ENCODE results near the gene CYP1A2. TPM values are rescaled to one million over a fixed set of nuclear protein-coding genes. Genes with fewer than 3 reads are reported as not detected.
A peak's percentile ranks its signal among the peaks of the same experiment; 100 is the strongest.
"Not testable (repeated sequence)": the region's sequence is repeated elsewhere in the genome, so short reads cannot be mapped to it uniquely, and the experiment has no call there.

The CYP1A2 gene
- total RNA-seq, 1 experiment from 2014 or later = not detected

DNA sequence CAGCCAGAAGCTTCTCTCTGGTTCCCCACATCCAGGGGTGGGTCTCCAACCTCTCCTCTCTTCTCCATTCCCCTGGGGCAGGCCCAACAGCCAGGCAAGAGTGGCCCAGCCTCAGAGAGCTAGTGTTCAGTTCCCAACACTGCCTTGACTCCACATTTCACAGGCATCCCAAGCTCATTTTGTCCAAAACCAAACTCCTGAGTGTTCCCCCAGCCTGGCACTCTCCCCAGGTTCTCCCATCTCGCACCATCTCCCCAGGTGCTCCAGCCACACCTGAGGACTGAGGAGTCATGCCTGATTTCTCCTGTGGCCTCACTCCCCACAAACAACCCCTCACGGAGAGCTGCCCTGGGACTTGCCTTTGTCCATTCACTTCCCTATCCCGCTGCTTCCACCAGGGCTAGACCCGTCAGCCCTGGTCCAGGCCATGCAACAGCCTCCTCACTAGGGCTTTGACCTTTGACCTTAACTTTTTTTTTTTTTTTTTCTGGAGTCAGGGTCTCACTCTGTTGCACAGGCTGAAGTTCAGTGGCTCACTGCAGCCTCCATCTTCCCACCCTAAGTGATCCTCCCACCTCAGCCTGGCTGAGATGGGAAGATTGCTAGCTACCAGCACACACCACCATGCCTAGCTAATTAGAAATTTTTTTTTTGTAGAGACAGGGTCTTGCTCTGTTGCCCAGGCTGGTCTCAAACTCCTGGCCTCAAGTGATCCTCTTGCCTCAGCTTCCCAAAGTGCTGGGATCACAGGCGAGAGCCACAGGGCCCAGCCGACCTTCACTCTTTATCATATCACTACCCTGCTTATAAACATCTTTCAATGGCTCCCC lies 29.3 kb downstream of the CYP1A2 start:
- Histone ChIP-seq H3K36me3 (no peaks in the 10 kb centered on the region), H3K27me3 (no peaks in the 10 kb centered on the region), H3K4me1 (peaks cover 39% of the 10 kb centered on the region), H3K4me3 (no peak overlapping the region), H3K27ac (no peak overlapping the region), H3K9me3 (replicated peaks) (no peaks in the 10 kb centered on the region)
- no peak for DNase-seq

DNA sequence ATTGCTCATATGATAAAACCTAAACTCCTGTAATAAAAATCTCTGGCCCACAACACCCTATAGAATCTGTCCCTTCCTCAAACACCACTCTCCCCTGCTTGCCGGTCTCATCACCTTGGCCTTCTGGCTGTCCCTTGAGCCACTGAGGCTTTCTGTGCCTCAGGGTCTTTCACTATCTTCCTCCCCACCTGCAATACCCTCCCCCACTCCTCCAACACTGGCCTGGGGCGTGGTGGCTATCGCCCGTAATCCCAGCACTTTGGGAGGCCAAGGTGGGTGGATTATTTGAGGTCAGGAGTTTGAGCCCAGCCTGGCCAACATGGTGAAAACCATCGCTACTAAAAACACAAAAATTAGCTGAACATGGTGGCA lies 29.9 kb downstream of the CYP1A2 start:
- Histone ChIP-seq H3K27me3 (no peaks in the 10 kb centered on the region), H3K27ac (no peak overlapping the region), H3K9me3 (replicated peaks) (no peaks in the 10 kb centered on the region), H3K36me3 (no peaks in the 10 kb centered on the region), H3K4me1 (peaks cover 39% of the 10 kb centered on the region), H3K4me3 (no peak overlapping the region)
- DNase-seq = no peak

DNA sequence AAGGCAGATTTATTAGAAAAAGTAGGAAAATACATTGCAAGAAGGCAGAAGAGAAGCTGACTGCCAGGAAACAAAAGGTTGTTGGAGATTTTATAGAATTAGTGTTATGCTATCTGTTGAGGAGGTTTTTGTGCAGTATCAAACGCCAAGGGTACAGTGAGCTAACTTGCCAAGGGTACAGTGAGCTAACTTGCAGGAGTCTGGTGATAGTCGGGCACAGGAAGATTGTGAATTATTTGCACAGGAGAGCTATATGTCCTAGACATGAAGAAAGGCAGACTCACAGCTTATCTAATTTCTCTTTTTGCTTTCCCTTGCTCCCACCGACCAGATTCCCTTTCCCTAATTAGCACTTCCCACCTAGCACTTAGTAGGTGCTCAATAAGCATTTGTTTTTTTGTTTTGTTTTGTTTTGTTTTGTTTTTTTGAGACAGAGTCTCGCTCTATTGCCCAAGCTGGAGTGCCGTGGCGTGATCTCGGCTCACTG lies 30.6 kb downstream of the CYP1A2 start:
- no peak overlapping the region for H3K4me3 ChIP-seq
- peaks cover 39% of the 10 kb centered on the region for H3K4me1 ChIP-seq
- no peaks in the 10 kb centered on the region for H3K27me3 ChIP-seq
- H3K9me3 ChIP-seq (replicated peaks) = no peaks in the 10 kb centered on the region
- no peak for DNase-seq
- no peaks in the 10 kb centered on the region for H3K36me3 ChIP-seq
- no peak overlapping the region for H3K27ac ChIP-seq

- Histone ChIP-seq H3K27me3 (no peaks in the 10 kb centered on the region), H3K4me1 (peaks cover 39% of the 10 kb centered on the region), H3K9me3 (replicated peaks) (no peaks in the 10 kb centered on the region), H3K4me3 (peak overlapping the region; percentile 76), H3K27ac (no peak overlapping the region), H3K36me3 (peaks cover 3% of the 10 kb centered on the region; the same call in 1 of the 2 replicates)
- DNase-seq = no peak
These were observed 32.1 kb downstream of the CYP1A2 start for GRCh38 chr15:74780523-74781430.

GRCh38 chr15:74781431-74782258 lies 33.0 kb downstream of the CYP1A2 start, which contains the start of gene CSK:
CSK (plus strand) TSS chr15:74782080; CDS start chr15:74798298, 16,218 bp downstream.
- Histone ChIP-seq H3K27ac (no peak within 1 kb of the TSS), H3K4me3 (peak within 1 kb of the TSS; percentile 76), H3K9me3 (replicated peaks) (no peaks in the 10 kb centered on the region), H3K36me3 (peaks cover 3% of the 10 kb centered on the region; the same call in 1 of the 2 replicates), H3K27me3 (no peaks in the 10 kb centered on the region), H3K4me1 (peaks cover 38% of the 10 kb centered on the region)
- peak; percentile 68 to 82 for DNase-seq

DNA sequence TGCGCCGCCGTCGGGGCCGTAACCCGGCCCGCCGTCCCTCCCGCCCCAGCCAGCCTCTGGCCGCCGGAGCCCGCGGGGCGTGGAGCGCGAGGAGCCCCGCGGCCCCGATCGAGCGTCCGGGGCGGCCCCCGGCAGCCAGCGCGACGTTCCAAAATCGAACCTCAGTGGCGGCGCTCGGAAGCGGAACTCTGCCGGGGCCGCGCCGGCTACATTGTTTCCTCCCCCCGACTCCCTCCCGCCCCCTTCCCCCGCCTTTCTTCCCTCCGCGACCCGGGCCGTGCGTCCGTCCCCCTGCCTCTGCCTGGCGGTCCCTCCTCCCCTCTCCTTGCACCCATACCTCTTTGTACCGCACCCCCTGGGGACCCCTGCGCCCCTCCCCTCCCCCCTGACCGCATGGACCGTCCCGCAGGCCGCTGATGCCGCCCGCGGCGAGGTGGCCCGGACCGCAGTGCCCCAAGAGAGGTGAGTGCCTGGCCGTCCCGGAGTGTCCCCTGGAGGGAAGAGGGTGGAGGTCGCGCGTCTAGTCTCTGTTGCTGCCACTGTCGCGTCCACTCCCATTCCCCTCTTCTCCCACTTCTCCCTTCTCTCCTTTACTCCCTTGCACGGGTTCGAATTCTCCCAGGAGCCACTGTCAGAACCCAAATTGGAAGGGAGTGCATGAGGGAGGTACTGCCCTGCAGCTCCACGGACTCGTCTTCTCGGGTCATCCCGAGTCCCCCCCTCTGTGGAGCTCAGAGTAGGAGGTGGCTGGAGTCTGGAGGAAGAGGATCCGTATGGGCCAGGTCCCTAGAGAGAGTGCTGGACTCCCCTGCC lies 33.8 kb downstream of the CYP1A2 start:
- no peaks in the 10 kb centered on the region for H3K27me3 ChIP-seq
- H3K4me1 ChIP-seq = peaks cover 29% of the 10 kb centered on the region
- H3K9me3 ChIP-seq (replicated peaks) = no peaks in the 10 kb centered on the region
- peaks cover 3% of the 10 kb centered on the region; the same call in 1 of the 2 replicates for H3K36me3 ChIP-seq
- peak overlapping the region; percentile 76 for H3K4me3 ChIP-seq
- no peak overlapping the region for H3K27ac ChIP-seq
- DNase-seq = peak in 1 of 2 experiments; percentile 47

DNA sequence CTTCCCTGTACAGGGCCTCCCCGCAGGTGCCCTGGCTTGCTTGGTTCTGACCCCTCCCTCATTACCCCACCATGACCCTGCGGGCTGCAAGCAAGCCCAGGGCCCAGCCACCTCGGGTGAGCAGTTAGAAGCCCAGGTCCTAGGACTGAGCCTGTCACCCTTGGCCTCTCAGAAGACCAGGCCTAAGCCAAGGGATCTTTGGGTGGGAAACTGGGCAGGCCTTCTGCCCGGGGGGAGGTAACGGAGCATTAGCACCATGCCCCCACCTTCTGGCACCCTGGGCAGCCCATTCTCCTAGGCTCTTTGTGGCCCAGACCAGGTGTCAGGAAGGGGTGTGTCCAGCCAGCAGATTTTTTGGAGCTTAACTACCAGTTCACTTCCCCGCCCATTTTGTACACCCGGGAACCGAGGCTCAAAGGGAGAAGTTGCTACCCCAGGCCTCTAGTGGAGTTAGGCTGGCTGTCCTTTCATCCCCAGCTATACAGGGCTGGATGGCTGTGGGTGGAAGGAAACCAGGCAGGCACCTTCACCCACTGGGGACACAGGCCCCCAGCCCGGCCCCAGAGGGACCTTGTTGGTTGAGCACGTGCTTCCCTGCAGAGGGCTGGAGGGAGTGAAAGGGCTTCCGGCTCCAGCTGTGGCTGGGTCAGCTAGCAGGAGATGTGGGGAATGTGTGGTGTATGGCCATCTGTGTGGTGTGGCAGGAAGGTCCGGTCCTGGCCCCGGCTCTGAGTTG lies 34.6 kb downstream of the CYP1A2 start:
- H3K27ac ChIP-seq = no peak overlapping the region
- peaks cover 26% of the 10 kb centered on the region for H3K4me1 ChIP-seq
- H3K27me3 ChIP-seq = no peaks in the 10 kb centered on the region
- peak overlapping the region; percentile 76 for H3K4me3 ChIP-seq
- peaks cover 3% of the 10 kb centered on the region; the same call in 1 of the 2 replicates for H3K36me3 ChIP-seq
- DNase-seq = no peak
- H3K9me3 ChIP-seq (replicated peaks) = no peaks in the 10 kb centered on the region

GRCh38 chr15:74783808-74784175 lies 35.1 kb downstream of the CYP1A2 start:
- Histone ChIP-seq H3K27ac (no peak overlapping the region), H3K27me3 (no peaks in the 10 kb centered on the region), H3K4me1 (peaks cover 30% of the 10 kb centered on the region), H3K4me3 (peak overlapping the region; percentile 76), H3K36me3 (peaks cover 3% of the 10 kb centered on the region; the same call in 1 of the 2 replicates), H3K9me3 (replicated peaks) (no peaks in the 10 kb centered on the region)
- DNase-seq = no peak

GRCh38 chr15:74784426-74785193 lies 36.0 kb downstream of the CYP1A2 start:
- no peak overlapping the region for H3K27ac ChIP-seq
- H3K4me3 ChIP-seq = no peak overlapping the region
- H3K4me1 ChIP-seq = peaks cover 38% of the 10 kb centered on the region

GRCh38 chr15:74785194-74786032 lies 36.8 kb downstream of the CYP1A2 start:
- Histone ChIP-seq H3K4me3 (no peak overlapping the region), H3K36me3 (peaks cover 3% of the 10 kb centered on the region; the same call in 1 of the 2 replicates), H3K27ac (no peak overlapping the region), H3K9me3 (replicated peaks) (no peaks in the 10 kb centered on the region), H3K4me1 (peaks cover 36% of the 10 kb centered on the region), H3K27me3 (no peaks in the 10 kb centered on the region)
- DNase-seq = no peak

More at GRCh38 chr15:74784426-74785193, 36.0 kb downstream of the CYP1A2 start:
- Histone ChIP-seq H3K27me3 (no peaks in the 10 kb centered on the region), H3K36me3 (peaks cover 3% of the 10 kb centered on the region; the same call in 1 of the 2 replicates), H3K9me3 (replicated peaks) (no peaks in the 10 kb centered on the region)
- no peak for DNase-seq

- DNase-seq; H3K27ac ChIP-seq; H3K36me3 ChIP-seq; H3K4me3 ChIP-seq; H3K9me3 ChIP-seq (replicated peaks); H3K27me3 ChIP-seq: not testable (repeated sequence)
- peaks cover 32% of the 10 kb centered on the region for H3K4me1 ChIP-seq
These were observed 37.4 kb downstream of the CYP1A2 start for GRCh38 chr15:74786081-74786480.

Measured in SJCRH30 (cell line).